SK-N-MC (cell line): ENCODE measurements around the gene SEMA4D.

ENCODE experiments used
- EZH2 ChIP-seq: fragments of 200-600 bp; sonication (generic); IDR thresholded peaks from one replicate; pipeline ENCODE4 v1.6.1; 2017; ENCODE audit warnings: antibody characterized with exemption
- POLR2AphosphoS5 ChIP-seq: IDR thresholded peaks from 2 replicates; pipeline ENCODE4 v1.6.1; 2012; ENCODE audit warnings: mild to moderate bottlenecking, low read depth, low read length, borderline replicate concordance

DNA sequence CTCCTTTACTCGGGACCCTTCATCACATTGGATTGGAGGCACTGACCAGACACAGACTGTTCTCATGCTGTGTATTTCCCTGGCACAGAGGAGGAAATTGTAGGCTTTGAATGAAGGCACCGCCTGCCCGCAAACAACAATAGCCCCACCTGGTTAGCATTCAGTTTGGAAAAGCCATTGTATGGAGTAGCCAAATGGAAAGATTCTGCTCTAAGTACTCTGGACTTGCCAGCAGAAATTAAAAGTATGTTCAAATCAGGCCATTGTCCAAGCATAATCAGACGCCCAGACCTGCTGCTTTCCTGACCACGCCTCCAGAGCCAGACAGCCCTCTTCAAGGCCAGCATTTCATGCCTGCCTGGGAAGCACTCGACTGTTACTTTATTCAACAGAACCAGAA, 8.0 kb upstream of the SEMA4D start:
- TF ChIP-seq POLR2AphosphoS5, result no peak
- no peak for TF ChIP-seq EZH2
